ENCODE measurements around the gene GSN. TPM values are rescaled to one million over a fixed set of nuclear protein-coding genes. Genes with fewer than 3 reads are reported as not detected.

GSN gene
- polyA plus RNA-seq, 3 donors = 67.4 to 187 (median 95.8) TPM

GRCh38 chr9:121369595-121370265, 101.8 kb downstream of the GSN start, which contains the start of gene STOM:
Gene STOM, minus strand, starts transcription at chr9:121370250. Its CDS starts 63 bp downstream, at chr9:121370187.
- peak; percentile 54 to 68 (median 62) for DNase-seq
- peaks cover 0 to 6% of the 10 kb centered on the region in 2 donors for H3K36me3 Mint-ChIP-seq
- Histone ChIP-seq H4K20me1 (ENCODE audit: insufficient read depth, low read length) (no peaks in the 10 kb centered on the region), H3K4me1 (ENCODE audit: control insufficient read depth in 1 of 2, insufficient read depth in 2 of 2, low read length in 2 of 2) (peaks cover 27 to 52% of the 10 kb centered on the region in 2 donors), H3K4me2 (replicated peaks; ENCODE audit: extremely low read depth, low read length, poor library complexity, severe bottlenecking) (peak within 1 kb of the TSS; percentile 70), H3K79me2 (ENCODE audit: insufficient read depth, low read length) (peaks cover 45% of the 10 kb centered on the region), H3K9ac (ENCODE audit: insufficient read depth, low read length, poor library complexity, severe bottlenecking) (peak within 1 kb of the TSS; percentile 74), H3K27ac (ENCODE audit: low read depth in 1 of 2, low read length in 2 of 2) (peak within 1 kb of the TSS; percentile 72 to 82), H3K27me3 (ENCODE audit: control insufficient read depth in 2 of 2, insufficient read depth in 2 of 2, low read length in 2 of 2) (no peaks in the 10 kb centered on the region), H3K9me3 (replicated peaks in 1 of 2; ENCODE audit: control insufficient read depth in 1 of 2, insufficient read depth in 1 of 2, low read length in 2 of 2) (no peaks in the 10 kb centered on the region), H2AFZ (ENCODE audit: insufficient read depth, low read depth, low read length, poor library complexity, severe bottlenecking) (peak within 1 kb of the TSS; percentile 95), H3K4me3 (replicated peaks in 1 of 3; ENCODE audit: low read depth in 2 of 3, low read length in 3 of 3) (peak within 1 kb of the TSS; percentile 78 to 87 (median 84)), H3K36me3 (replicated peaks in 1 of 2; ENCODE audit: control insufficient read depth in 1 of 2, insufficient read depth in 2 of 2, low read length in 2 of 2) (no peaks in the 10 kb centered on the region)
- peaks cover 0 to 2% (median 1%) of the 10 kb centered on the region in 3 donors for H3K27me3 Mint-ChIP-seq (ENCODE audit: low read depth in 3 of 3)
- no peak for TF ChIP-seq CTCF (IDR thresholded peaks at IDR 0.05)
- H3K9me3 Mint-ChIP-seq = peaks cover 0 to 4% (median 0%) of the 10 kb centered on the region in 7 donors
- WGBS (ENCODE audit: insufficient coverage) = under 1% methylated on average over 52 of the region's 52 CpGs
- peaks cover 65% of the 10 kb centered on the region for H3K4me1 Mint-ChIP-seq
- peak within 1 kb of the TSS; percentile 95 to 99 for H3K4me3 Mint-ChIP-seq
- peak within 1 kb of the TSS; percentile 91 to 94 (median 93) for H3K27ac Mint-ChIP-seq
- intact Hi-C loops (cut with micrococcal nuclease) = loop anchor here in 1 of 2 donors (5.0 kb wide), 1 partner anchor 167 kb away; the partner anchor contains the start of gene RAB14

- H3K4me1 Mint-ChIP-seq = peaks cover 50% of the 10 kb centered on the region
Observed at GRCh38 chr9:121371495-121372061, 103.6 kb downstream of the GSN start.

More at GRCh38 chr9:121371495-121372061, 103.6 kb downstream of the GSN start:
- intact Hi-C loops (cut with micrococcal nuclease) = loop anchor here in 1 of 2 donors (5.0 kb wide), 1 partner anchor 169 kb away; the partner anchor contains the start of gene RAB14
- no peak overlapping the region for H3K27ac ChIP-seq (ENCODE audit: low read depth in 1 of 2, low read length in 2 of 2)
- no peak overlapping the region for H3K9ac ChIP-seq (ENCODE audit: insufficient read depth, low read length, poor library complexity, severe bottlenecking)
- no peaks in the 10 kb centered on the region for H3K9me3 ChIP-seq (replicated peaks in 1 of 2; ENCODE audit: control insufficient read depth in 1 of 2, insufficient read depth in 1 of 2, low read length in 2 of 2)
- no peaks in the 10 kb centered on the region for H3K36me3 ChIP-seq (replicated peaks in 1 of 2; ENCODE audit: control insufficient read depth in 1 of 2, insufficient read depth in 2 of 2, low read length in 2 of 2)
- H3K27me3 ChIP-seq (ENCODE audit: control insufficient read depth in 2 of 2, insufficient read depth in 2 of 2, low read length in 2 of 2) = no peaks in the 10 kb centered on the region
- peaks cover 0 to 2% (median 1%) of the 10 kb centered on the region in 3 donors for H3K27me3 Mint-ChIP-seq (ENCODE audit: low read depth in 3 of 3)
- H3K27ac Mint-ChIP-seq = peak overlapping the region in 5 of 7 donors; percentile 3 to 92 (median 70)
- H3K4me3 Mint-ChIP-seq = no peak overlapping the region
- no peak for TF ChIP-seq CTCF (IDR thresholded peaks at IDR 0.05)
- H3K36me3 Mint-ChIP-seq = peaks cover 0 to 3% of the 10 kb centered on the region in 2 donors
- no peak overlapping the region for H3K4me3 ChIP-seq (replicated peaks in 1 of 3; ENCODE audit: low read depth in 2 of 3, low read length in 3 of 3)
- no peaks in the 10 kb centered on the region for H4K20me1 ChIP-seq (ENCODE audit: insufficient read depth, low read length)
- H3K4me2 ChIP-seq (replicated peaks; ENCODE audit: extremely low read depth, low read length, poor library complexity, severe bottlenecking) = no peak overlapping the region
- no peak for DNase-seq
- no peak overlapping the region for H2AFZ ChIP-seq (ENCODE audit: insufficient read depth, low read depth, low read length, poor library complexity, severe bottlenecking)
- WGBS (ENCODE audit: insufficient coverage) = 76% methylated on average over 3 of the region's 4 CpGs
- H3K4me1 ChIP-seq (ENCODE audit: control insufficient read depth in 1 of 2, insufficient read depth in 2 of 2, low read length in 2 of 2) = peaks cover 27 to 44% of the 10 kb centered on the region in 2 donors
- peaks cover 0 to 4% (median 0%) of the 10 kb centered on the region in 7 donors for H3K9me3 Mint-ChIP-seq
- peaks cover 27% of the 10 kb centered on the region for H3K79me2 ChIP-seq (ENCODE audit: insufficient read depth, low read length)

Measured in CD14-positive monocyte (primary cell).